Fibroblast of villous mesenchyme (primary cell): Measurements from ENCODE around the gene GALNTL6. TPM values are rescaled to one million over a fixed set of nuclear protein-coding genes. Genes with fewer than 3 reads are reported as not detected.

Experiments used
- DNase-seq: peaks from one replicate; pipeline ENCODE4 v3.0.0-alpha.2; 2010; ENCODE audit warnings: low read depth
- H3K4me3 ChIP-seq: 2 replicates; pipeline ENCODE4 v1.5.1; 2011; ENCODE audit warnings: low read depth, mild to moderate bottlenecking, low read length
- CTCF ChIP-seq: IDR thresholded peaks from 2 replicates; pipeline ENCODE4 v1.5.1; 2012; ENCODE audit warnings: low read depth, mild to moderate bottlenecking, low read length; ENCODE audit not compliant: insufficient read depth
- total RNA-seq: library from RNA; depleted of rRNA; stranded (reverse); fragments of >200 nt; gene quantifications from 2 replicates; pipeline ENCODE4 v1.2.3, GENCODE V29; 2012

The GALNTL6 gene
- total RNA-seq, 1 donor: not detected

- H3K4me3 ChIP-seq: no peak overlapping the region
- no peak for TF ChIP-seq CTCF
- DNase-seq: no peak
Measured at GRCh38 chr4:172997856-172998255, 1184.7 kb downstream of the GALNTL6 start.

GRCh38 chr4:172998527-172999469, 1185.6 kb downstream of the GALNTL6 start:
- H3K4me3 ChIP-seq: no peak overlapping the region
- peak; percentile 19 for DNase-seq
- TF ChIP-seq CTCF: no peak

- no peak for TF ChIP-seq CTCF
- peak; percentile 28 for DNase-seq
- no peak overlapping the region for H3K4me3 ChIP-seq
Measured at GRCh38 chr4:173001571-173001970, 1188.4 kb downstream of the GALNTL6 start.

GRCh38 chr4:173002830-173003561, 1189.8 kb downstream of the GALNTL6 start:
- DNase-seq: no peak
- H3K4me3 ChIP-seq: no peak overlapping the region
- no peak for TF ChIP-seq CTCF

- no peak for TF ChIP-seq CTCF
- no peak for DNase-seq
- H3K4me3 ChIP-seq: no peak overlapping the region
Measured at GRCh38 chr4:173005912-173006633, 1192.9 kb downstream of the GALNTL6 start.

GRCh38 chr4:173008436-173008835, 1195.2 kb downstream of the GALNTL6 start:
- no peak overlapping the region for H3K4me3 ChIP-seq
- no peak for TF ChIP-seq CTCF
- no peak for DNase-seq
